Ectodermal cell (in vitro differentiated cells): ENCODE data around the gene PRR23B.

ENCODE experiments used
- H3K27ac ChIP-seq: 2 replicates; pipeline ENCODE4 v1.7.0; 2013; ENCODE audit warnings: mild to moderate bottlenecking, low read depth, low read length; ENCODE audit not compliant: insufficient read depth, poor library complexity, severe bottlenecking
- H3K27me3 ChIP-seq: 2 replicates; pipeline ENCODE4 v1.7.0; 2013; ENCODE audit warnings: mild to moderate bottlenecking, low read length; ENCODE audit not compliant: insufficient read depth, control insufficient read depth, poor library complexity, severe bottlenecking
- H3K36me3 ChIP-seq: one replicate; pipeline ENCODE4 v1.7.0; 2013; ENCODE audit warnings: low read length; ENCODE audit not compliant: control insufficient read depth, insufficient read depth
- H3K4me1 ChIP-seq: one replicate; pipeline ENCODE4 v1.7.0; 2013; ENCODE audit warnings: low read length; ENCODE audit not compliant: control insufficient read depth, insufficient read depth
- H3K4me3 ChIP-seq: 2 replicates; pipeline ENCODE4 v1.7.0; 2013; ENCODE audit warnings: low read depth, low read length, control low read depth; ENCODE audit not compliant: insufficient read depth
- H3K9me3 ChIP-seq: 2 replicates; pipeline ENCODE4 v1.7.0; 2013; ENCODE audit warnings: mild to moderate bottlenecking, low read length, moderate library complexity; ENCODE audit not compliant: control insufficient read depth
- WGBS, 2 experiments: methylation state at CpG; one replicate each; pipeline ENCODE4 v1.1.7; 2013; ENCODE audit warnings: missing lambda C conversion rate in 2 of 2; 5-methylcytosine and 5-hydroxymethylcytosine counted together

The PRR23B gene

GRCh38 chr3:139020036-139020867 is 474 bp downstream of the PRR23B start:
- WGBS, 2 experiments = 97% methylated on average over 81 of the region's 81 CpGs
- no peak overlapping the region for H3K4me3 ChIP-seq
- H3K9me3 ChIP-seq = no peaks in the 10 kb centered on the region
- H3K27me3 ChIP-seq = no peaks in the 10 kb centered on the region
- no peaks in the 10 kb centered on the region for H3K4me1 ChIP-seq
- no peak overlapping the region for H3K27ac ChIP-seq
- H3K36me3 ChIP-seq = no peaks in the 10 kb centered on the region

DNA sequence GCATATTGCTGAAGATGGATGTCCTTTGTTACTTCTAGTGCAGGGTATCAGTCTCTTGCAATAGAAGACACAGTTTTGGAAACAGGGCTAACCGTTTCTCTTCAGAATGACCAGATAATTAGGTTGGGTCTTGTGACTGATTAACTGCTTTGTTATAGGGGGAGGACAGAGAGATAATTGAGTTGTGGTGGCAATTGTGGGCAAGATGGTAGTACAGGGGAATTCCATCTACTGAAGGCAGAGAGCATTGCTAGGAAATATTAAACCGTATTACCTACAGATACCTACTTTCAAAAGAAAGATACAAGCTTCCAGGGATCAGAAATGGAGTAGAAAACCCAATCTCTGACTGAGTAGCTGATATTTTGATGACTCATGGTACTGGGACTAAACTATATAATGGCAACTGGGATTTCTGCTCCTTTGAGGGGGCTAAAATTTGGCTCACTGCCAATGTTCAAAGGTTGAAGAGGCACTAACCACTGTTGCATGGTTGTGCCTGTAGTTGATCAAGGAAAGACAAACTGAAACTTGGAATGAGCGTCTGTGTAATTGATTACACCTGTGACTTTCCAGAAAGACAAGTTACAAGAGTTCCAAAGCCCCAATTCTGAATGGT is 4.2 kb downstream of the PRR23B start:
- no peaks in the 10 kb centered on the region for H3K36me3 ChIP-seq

DNA sequence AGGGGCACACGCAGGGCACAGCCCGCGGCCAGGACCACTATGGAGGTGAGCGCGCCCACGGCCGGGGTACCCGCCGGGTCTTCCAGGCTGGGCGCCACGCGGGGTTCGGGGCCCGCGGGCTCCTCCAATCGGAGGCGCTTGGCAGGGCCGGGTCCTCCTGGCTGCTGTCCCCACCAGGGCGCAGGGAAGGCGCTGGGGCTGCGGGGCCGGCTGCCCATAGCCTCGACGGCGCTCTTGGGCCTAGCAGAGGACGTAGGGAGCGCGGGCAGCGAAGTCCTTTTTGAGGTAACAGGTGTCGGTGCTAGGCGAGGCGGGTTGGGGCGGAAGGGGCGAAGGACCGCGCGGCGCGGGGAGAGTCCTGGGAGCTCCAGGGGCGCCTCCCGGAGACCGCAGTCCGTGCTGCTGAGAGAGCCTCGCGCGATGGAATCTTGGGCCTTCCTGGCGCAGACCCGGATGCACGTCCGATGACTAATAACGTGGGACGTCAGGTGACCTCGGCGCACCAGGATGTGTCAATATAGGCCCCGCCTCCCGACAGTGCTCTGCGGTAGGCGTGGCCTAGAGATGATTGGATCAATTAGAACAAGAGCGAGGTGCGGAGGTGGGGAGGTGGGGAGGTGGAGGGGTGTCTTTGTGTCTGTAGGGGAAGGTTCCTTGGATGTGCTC is 14.5 kb downstream of the PRR23B start, which contains the start of gene PRR23A:
Gene PRR23A (minus strand): TSS at position 218 of the 666 bp plus-strand sequence. CDS start 0 bp downstream, at position 218.
- WGBS, 2 experiments = 96% methylated on average over 60 of the region's 60 CpGs
- Histone ChIP-seq H3K4me3 (no peak within 1 kb of the TSS), H3K9me3 (no peaks in the 10 kb centered on the region), H3K27ac (no peak within 1 kb of the TSS), H3K27me3 (no peaks in the 10 kb centered on the region), H3K4me1 (no peaks in the 10 kb centered on the region), H3K36me3 (no peaks in the 10 kb centered on the region)

More for the DNA sequence above, 4.2 kb downstream of the PRR23B start:
- Histone ChIP-seq H3K4me3 (no peak overlapping the region), H3K4me1 (no peaks in the 10 kb centered on the region), H3K9me3 (no peaks in the 10 kb centered on the region), H3K27ac (no peak overlapping the region), H3K27me3 (no peaks in the 10 kb centered on the region)
- 87 to 96% methylated on average over 3 of the region's 3 CpGs for WGBS, 2 experiments

- Histone ChIP-seq H3K27me3 (no peaks in the 10 kb centered on the region), H3K27ac (no peak overlapping the region), H3K4me1 (no peaks in the 10 kb centered on the region), H3K9me3 (no peaks in the 10 kb centered on the region), H3K36me3 (no peaks in the 10 kb centered on the region), H3K4me3 (no peak overlapping the region)
- 93 to 95% methylated on average over 45 of the region's 45 CpGs for WGBS, 2 experiments
These were observed 15.3 kb downstream of the PRR23B start for GRCh38 chr3:139005356-139005993.

DNA sequence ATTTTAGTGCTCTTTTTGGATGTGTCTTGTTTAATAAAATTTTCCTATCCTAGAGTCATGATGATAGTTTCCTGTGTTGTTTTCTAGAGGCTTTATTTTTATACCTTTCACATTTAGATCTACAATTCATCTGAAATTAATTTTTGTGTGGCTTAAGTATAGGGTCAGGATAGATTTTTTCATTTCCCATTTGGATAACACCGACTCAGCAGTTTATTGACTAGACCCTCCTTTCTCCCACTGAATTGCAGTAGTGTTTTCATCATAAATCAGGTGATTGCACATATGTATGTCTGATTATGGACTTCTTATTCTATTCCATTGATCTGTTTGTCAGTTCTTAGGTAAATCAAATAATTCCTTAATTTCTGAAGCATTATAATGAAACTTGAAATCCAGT is 25.0 kb downstream of the PRR23B start:
- Histone ChIP-seq H3K4me1 (no peaks in the 10 kb centered on the region), H3K27ac (no peak overlapping the region), H3K27me3 (no peaks in the 10 kb centered on the region), H3K9me3 (no peaks in the 10 kb centered on the region), H3K36me3 (no peaks in the 10 kb centered on the region), H3K4me3 (no peak overlapping the region)
- 100% methylated on average over 1 of the region's 1 CpG; no CpG with 5 or more reads in 1 of the 2 experiments for WGBS, 2 experiments

DNA sequence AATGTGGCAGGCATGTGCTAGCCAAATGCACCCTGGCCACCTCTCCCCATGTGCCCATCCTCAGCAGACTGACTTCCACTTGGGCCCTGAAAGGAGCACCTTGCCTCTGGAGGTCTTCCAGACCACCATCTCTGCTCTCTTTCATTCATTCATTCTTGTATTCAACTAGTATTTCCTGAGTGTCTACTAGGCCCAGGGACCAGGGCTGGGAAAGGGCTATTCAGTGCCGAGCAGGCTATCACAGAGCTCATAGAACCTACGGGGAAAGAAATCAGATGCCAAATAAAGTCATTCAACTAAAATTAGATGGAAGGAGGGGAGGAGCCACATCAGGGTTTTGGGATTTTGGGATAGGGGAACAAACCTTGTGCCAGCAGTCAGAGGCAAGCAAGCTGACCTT is 33.5 kb downstream of the PRR23B start:
- Histone ChIP-seq H3K36me3 (no peaks in the 10 kb centered on the region), H3K9me3 (no peaks in the 10 kb centered on the region), H3K4me3 (no peak overlapping the region), H3K27ac (no peak overlapping the region), H3K4me1 (no peaks in the 10 kb centered on the region), H3K27me3 (no peaks in the 10 kb centered on the region)
- WGBS, 2 experiments = 94% methylated on average over 2 of the region's 2 CpGs

DNA sequence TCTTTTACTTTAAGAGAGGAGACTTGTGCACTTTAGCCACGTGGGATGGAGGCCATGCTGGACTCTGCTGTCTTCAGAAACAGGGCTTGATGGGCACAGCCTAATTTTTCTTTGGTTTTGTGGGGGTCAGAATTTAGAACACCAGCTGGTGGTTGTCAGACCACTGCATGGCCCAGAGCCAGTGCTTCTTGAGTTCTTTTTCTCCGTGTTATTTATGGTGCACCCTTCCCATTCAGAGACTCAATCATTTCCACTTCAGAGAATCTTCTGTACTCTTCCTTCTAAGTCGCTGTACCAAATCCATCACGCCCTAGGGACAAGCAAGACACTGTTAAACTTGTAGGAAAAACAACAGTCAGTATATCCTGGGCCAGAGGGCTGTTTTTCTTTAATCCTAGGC is 34.8 kb downstream of the PRR23B start:
- Histone ChIP-seq H3K27ac (no peak overlapping the region), H3K27me3 (no peaks in the 10 kb centered on the region), H3K36me3 (no peaks in the 10 kb centered on the region), H3K9me3 (no peaks in the 10 kb centered on the region), H3K4me3 (no peak overlapping the region), H3K4me1 (no peaks in the 10 kb centered on the region)
- WGBS, 2 experiments = 82 to 87% methylated on average over 4 of the region's 4 CpGs

DNA sequence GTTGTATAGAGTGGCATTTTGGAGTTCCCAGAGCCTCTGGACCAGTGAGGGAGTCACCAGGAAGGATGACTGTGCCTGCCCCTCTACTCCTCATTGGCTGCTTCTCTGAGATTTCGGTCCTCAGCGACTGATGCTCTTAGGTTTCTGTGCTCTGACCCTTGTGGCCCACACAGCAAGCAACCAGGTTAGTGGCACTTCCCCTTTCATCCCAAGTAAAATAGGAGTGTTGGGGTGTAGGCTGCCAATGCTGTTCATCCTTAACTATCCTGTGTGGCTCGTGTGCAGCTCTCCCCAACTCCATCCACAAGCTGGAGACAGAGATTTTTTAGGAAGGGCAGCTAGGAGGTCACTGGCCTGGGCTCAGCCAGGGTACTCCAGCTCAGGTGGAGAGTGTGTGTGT is 35.9 kb downstream of the PRR23B start:
- Histone ChIP-seq H3K27ac (no peak overlapping the region), H3K9me3 (no peaks in the 10 kb centered on the region), H3K27me3 (no peaks in the 10 kb centered on the region), H3K4me1 (no peaks in the 10 kb centered on the region), H3K4me3 (no peak overlapping the region), H3K36me3 (no peaks in the 10 kb centered on the region)
- 53 to 58% methylated on average over 3 of the region's 3 CpGs for WGBS, 2 experiments

DNA sequence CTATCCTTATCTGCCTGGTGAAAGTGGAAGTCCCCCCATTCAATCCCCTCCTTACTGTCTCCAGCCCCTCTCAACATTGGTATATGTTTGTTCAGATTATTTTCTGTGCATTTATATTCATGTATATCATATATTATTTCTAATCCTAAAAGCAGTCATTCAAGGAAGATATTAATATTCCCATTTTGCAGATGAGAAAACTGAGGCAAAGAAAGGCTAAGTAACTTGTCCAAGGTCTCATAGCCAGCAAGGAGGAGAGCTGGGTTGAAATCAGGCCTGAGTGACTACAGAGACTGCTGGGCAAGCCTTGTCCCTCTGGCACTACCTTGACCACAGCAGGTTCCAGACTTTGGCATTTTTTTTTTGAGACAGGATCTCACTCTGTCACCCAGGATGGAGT is 44.7 kb downstream of the PRR23B start:
- Histone ChIP-seq H3K36me3 (no peaks in the 10 kb centered on the region), H3K4me3 (no peak overlapping the region), H3K9me3 (no peaks in the 10 kb centered on the region), H3K27ac (no peak overlapping the region), H3K4me1 (no peaks in the 10 kb centered on the region), H3K27me3 (no peaks in the 10 kb centered on the region)

- no peaks in the 10 kb centered on the region for H3K4me1 ChIP-seq
- 85 to 90% methylated on average over 8 of the region's 8 CpGs for WGBS, 2 experiments
These were observed 45.4 kb downstream of the PRR23B start for GRCh38 chr3:138975351-138975750.

More at GRCh38 chr3:138975351-138975750, 45.4 kb downstream of the PRR23B start:
- no peak overlapping the region for H3K27ac ChIP-seq
- H3K4me3 ChIP-seq = no peak overlapping the region
- H3K36me3 ChIP-seq = no peaks in the 10 kb centered on the region
- H3K9me3 ChIP-seq = no peaks in the 10 kb centered on the region
- peaks cover 3% of the 10 kb centered on the region for H3K27me3 ChIP-seq
